HepG2 (cell line): ENCODE measurements around the gene PNMA6F. TPM values are rescaled to one million over a fixed set of nuclear protein-coding genes. Genes with fewer than 3 reads are reported as not detected.

Source experiments
- ATAC-seq: fragments of 200-7000 bp; cut with Tn5 transposase; 3 replicates; pipeline ENCODE4 v1.9.1; 2020; ENCODE audit warnings: mild to moderate bottlenecking, moderate library complexity
- BruUV-seq: library from RNA; stranded (reverse); fragments of 400-500 nt; replicated peaks from 2 replicates; lab custom pipeline; 2021; lab: Mats Ljungman, UMichigan
- CTCF ChIA-PET: fragments of 300-600 bp; formaldehyde crosslinking; extraction: SDS; loops from one replicate; lab custom pipeline; 2021; ENCODE audit warnings: low total read pairs, inconsistent platforms, low intra/inter-chr PET ratio; lab: Yijun Ruan, JAX
- POLR2A ChIA-PET: fragments of 350-600 bp; sonication (Branson Sonifier 250); formaldehyde crosslinking; loops from one replicate; lab custom pipeline; 2020; ENCODE audit warnings: antibody characterized with exemption, inconsistent platforms; lab: Yijun Ruan, JAX
- DNase-seq: peaks from one replicate; pipeline ENCODE4 v3.0.0-alpha.2; 2015; ENCODE audit warnings: low spot score
- FAIRE-seq: peaks from 3 replicates; lab custom pipeline; 2011; peaks lifted over from hg19 to GRCh38; lab: Jason Lieb, UNC
- H2AFZ ChIP-seq: one replicate; pipeline ENCODE4 v1.6.1; 2011; ENCODE audit warnings: low read length, inconsistent platforms
- H3K27ac ChIP-seq: fragments of 300-600 bp; 3 replicates; pipeline ENCODE4 v1.8.0; 2011; ENCODE audit warnings: mixed run types, mild to moderate bottlenecking, mixed read lengths, low read length, inconsistent platforms; ENCODE audit not compliant: insufficient read depth; ENCODE audit errors: extremely low read length
- H3K27me3 ChIP-seq, 2 experiments: fragments of 200-600 bp in 1 of 2; 2 replicates in 1 of 2; 3 replicates in 1 of 2; pipeline versions ENCODE4 v1.6.0 to v1.8.0; 2011; ENCODE audit warnings: low read length in 2 of 2, mild to moderate bottlenecking in 2 of 2, moderate library complexity in 2 of 2, inconsistent platforms in 1 of 2; ENCODE audit not compliant: insufficient read depth in 2 of 2, control insufficient read depth in 1 of 2
- H3K36me3 ChIP-seq, 2 experiments: fragments of 200-600 bp in 1 of 2; replicated peaks in 1 of 2; 2 replicates in 1 of 2; 3 replicates in 1 of 2; pipeline versions ENCODE4 v1.5.1 to v1.8.0; 2011; ENCODE audit warnings: low read length in 2 of 2, inconsistent platforms in 1 of 2; ENCODE audit not compliant: insufficient read depth in 2 of 2, control insufficient read depth in 1 of 2
- H3K4me1 ChIP-seq: 2 replicates; pipeline ENCODE4 v1.5.1; 2012; ENCODE audit warnings: low read length, inconsistent platforms; ENCODE audit not compliant: insufficient read depth
- H3K4me2 ChIP-seq: 2 replicates; pipeline ENCODE4 v1.6.0; 2011; ENCODE audit warnings: low read depth, low read length, inconsistent platforms
- H3K4me3 ChIP-seq, 3 experiments: fragments of 200-600 bp in 1 of 3; sonication (generic), shearing (Covaris generic) in 1 of 3; replicated peaks in 1 of 3; 2 replicates each; pipeline ENCODE4 v1.5.1; 2011 to 2016; ENCODE audit warnings: low read length in 3 of 3, inconsistent platforms in 2 of 3, low read depth in 2 of 3, mild to moderate bottlenecking in 2 of 3, control low read depth in 1 of 3, mixed read lengths in 1 of 3; ENCODE audit not compliant: insufficient read depth in 1 of 3
- H3K79me2 ChIP-seq: one replicate; pipeline ENCODE4 v1.6.1; 2011; ENCODE audit warnings: low read length, inconsistent platforms; ENCODE audit not compliant: insufficient read depth
- H3K9ac ChIP-seq: 2 replicates; pipeline ENCODE4 v1.6.0; 2011; ENCODE audit warnings: mild to moderate bottlenecking, low read depth, low read length, inconsistent platforms; ENCODE audit not compliant: insufficient read depth
- H3K9me3 ChIP-seq: 2 replicates; pipeline ENCODE4 v1.5.1; 2012; ENCODE audit warnings: mild to moderate bottlenecking, low read length
- H4K20me1 ChIP-seq: 2 replicates; pipeline ENCODE4 v1.6.0; 2011; ENCODE audit warnings: inconsistent platforms, mild to moderate bottlenecking, low read length, moderate library complexity; ENCODE audit not compliant: insufficient read depth
- ARNT ChIP-seq: fragments of 450-650 bp; IDR thresholded peaks from 2 replicates; pipeline ENCODE4 v1.6.1; 2017
- ATF4 ChIP-seq, 2 experiments: fragments of 450-650 bp in 1 of 2; sonication (generic) in 1 of 2; formaldehyde crosslinking; IDR thresholded peaks; 2 replicates each; pipeline versions ENCODE4 v1.5.0 to v1.8.0; 2020 to 2022; ENCODE audit warnings: mild to moderate bottlenecking in 1 of 2, missing genetic modification reagents in 1 of 2
- CBFB ChIP-seq: sonication (generic); formaldehyde crosslinking; IDR thresholded peaks from 2 replicates; pipeline ENCODE4 v1.4.0; 2020; ENCODE audit warnings: missing genetic modification reagents
- CHD4 ChIP-seq: fragments of 200-600 bp; sonication (generic); IDR thresholded peaks from 2 replicates; pipeline ENCODE4 v1.7.0; 2017; ENCODE audit warnings: mild to moderate bottlenecking, low read length, borderline replicate concordance
- ISX ChIP-seq: sonication (generic); formaldehyde crosslinking; conservative IDR thresholded peaks from 2 replicates; pipeline ENCODE4 v1.5.0; 2020; ENCODE audit warnings: missing genetic modification reagents
- MLX ChIP-seq: IDR thresholded peaks from 2 replicates; pipeline ENCODE4 v1.6.1; 2016
- MTF1 ChIP-seq: sonication (generic); formaldehyde crosslinking; IDR thresholded peaks from 2 replicates; pipeline ENCODE4 v1.5.0; 2020; ENCODE audit warnings: missing genetic modification reagents
- NFIC ChIP-seq: IDR thresholded peaks from 2 replicates; pipeline ENCODE4 v1.6.1; 2012; ENCODE audit warnings: mild to moderate bottlenecking, low read length, inconsistent platforms
- TERF1 ChIP-seq: sonication (generic); formaldehyde crosslinking; IDR thresholded peaks from 2 replicates; pipeline ENCODE4 v1.8.0; 2022; ENCODE audit warnings: mild to moderate bottlenecking, missing genetic modification reagents, moderate library complexity
- ZNF512 ChIP-seq: sonication (generic); formaldehyde crosslinking; IDR thresholded peaks from 2 replicates; pipeline ENCODE4 v1.4.0; 2020; ENCODE audit warnings: mild to moderate bottlenecking, missing genetic modification reagents
- ZNF605 ChIP-seq: sonication (generic); formaldehyde crosslinking; IDR thresholded peaks from 2 replicates; pipeline ENCODE4 v1.8.0; 2022; ENCODE audit warnings: mild to moderate bottlenecking, missing genetic modification reagents
- WGBS: methylation state at CpG from one replicate; pipeline ENCODE4 v1.1.6; 2017; ENCODE audit warnings: low lambda C conversion rate; 5-methylcytosine and 5-hydroxymethylcytosine counted together
- in situ Hi-C: cut with HindIII; loops from 2 replicates; pipeline ENCODE4 v1.10.0; 2017; ENCODE audit warnings: low pct_unique_long_range_greater_than_20kb; ENCODE audit not compliant: extremely low pct_ligation_motif_present
- intact Hi-C: fragments of 100-400 bp; cut with micrococcal nuclease; formaldehyde crosslinking; loops from one replicate; pipeline ENCODE4 v1.10.0; 2022; ENCODE audit not compliant: unreplicated experiment
- polyA plus RNA-seq, 8 experiments: library from polyadenylated mRNA; depleted of rRNA in 3 of 8; stranded (reverse) in 7 of 8; unstranded in 1 of 8; fragments of >200 nt; fragmentation: Illumina TruSeq in 4 of 8; extraction: Trizol in 4 of 8; gene quantifications; 2 replicates each; pipeline versions ENCODE4 v1.2.1 to v1.2.3, GENCODE V29; 2011 to 2016; ENCODE audit warnings: low read depth in 4 of 8, missing spikeins in 1 of 8, mixed read lengths in 1 of 8; ENCODE audit not compliant: insufficient read depth in 1 of 8
- total RNA-seq, 5 experiments: library from RNA; depleted of rRNA; stranded (reverse); fragments of >200 nt; fragmentation: Illumina TruSeq; extraction: Trizol; gene quantifications; 2 replicates each; pipeline ENCODE4 v1.2.3, GENCODE V29; 2016; ENCODE audit warnings: low read depth in 1 of 5

The PNMA6F gene
- total and polyA plus RNA-seq, 2 of the 13 experiments (the other 11 are each of a cell fraction or from before 2014, with no cell fraction given), result not detected

GRCh38 chrX:153361781-153362397, 40.3 kb upstream of the PNMA6F start:
- no peak for FAIRE-seq
- no TSS peak for BruUV-seq
- DNase-seq, result no peak
- CTCF ChIA-PET, result no interaction called here
- Histone ChIP-seq H3K9ac (no peak overlapping the region), H3K4me2 (no peak overlapping the region), H3K36me3 (no peaks in the 10 kb centered on the region), H3K27me3 (no peaks in the 10 kb centered on the region), H4K20me1 (no peaks in the 10 kb centered on the region), H3K4me1 (no peaks in the 10 kb centered on the region), H3K79me2 (no peaks in the 10 kb centered on the region), H2AFZ (no peak overlapping the region), H3K27ac (no peak overlapping the region), H3K9me3 (0 out of 2 replicates have a peak, but pooled peaks cover 8% of the 10 kb centered on the region), H3K4me3 (no peak overlapping the region)
- WGBS, result no CpG with 5 or more reads among the region's 2 CpGs
- intact Hi-C loops, result no loop called here
- in situ Hi-C loops, result no loop called here
- TF ChIP-seq ATF4 (CRISPR knock-in tag; IDR thresholded peaks at IDR 0.05), result no peak
- no peak for TF ChIP-seq CBFB (CRISPR knock-in tag)
- POLR2A ChIA-PET, result no interaction called here
- no peak for ATAC-seq

GRCh38 chrX:153357877-153358276, 36.3 kb upstream of the PNMA6F start:
- no peak overlapping the region for H3K4me3 ChIP-seq
- no CpG with 5 or more reads among the region's 1 CpG for WGBS
- in situ Hi-C loops (no loop called here), intact Hi-C loops (no loop called here)
- H3K4me2 ChIP-seq, result no peak overlapping the region
- H3K4me1 ChIP-seq, result no peaks in the 10 kb centered on the region; the same call in 1 of the 2 replicates
- H3K9ac ChIP-seq, result no peak overlapping the region
- FAIRE-seq, result no peak
- DNase-seq, result no peak
- ChIA-PET CTCF (no interaction called here), POLR2A (no interaction called here)
- no peak for ATAC-seq
- no peaks in the 10 kb centered on the region for H3K27me3 ChIP-seq
- H3K9me3 ChIP-seq, result 0 out of 2 replicates have a peak, but pooled peaks cover 8% of the 10 kb centered on the region
- no peaks in the 10 kb centered on the region for H3K79me2 ChIP-seq
- H2AFZ ChIP-seq, result no peak overlapping the region
- BruUV-seq, result no TSS peak
- H4K20me1 ChIP-seq, result no peaks in the 10 kb centered on the region
- H3K36me3 ChIP-seq, result no peaks in the 10 kb centered on the region
- no peak overlapping the region for H3K27ac ChIP-seq
- TF ChIP-seq TERF1 (no peak), ISX (CRISPR knock-in tag) (no peak), ARNT (no peak), ZNF605 (CRISPR knock-in tag) (no peak), CHD4 (no peak), NFIC (no peak), MTF1 (no peak), MLX (CRISPR knock-in tag) (no peak), ZNF512 (CRISPR knock-in tag) (no peak)
